ENCODE data around the gene POLD3.

GRCh38 chr11:74575999-74576398 is 16.4 kb upstream of the POLD3 start:
- TF ChIP-seq CTCF (conservative IDR thresholded peaks at IDR 0.05; ENCODE audit: low read depth, low read length) (no peak), EZH2phosphoT487 (IDR thresholded peaks at IDR 0.05; ENCODE audit: borderline replicate concordance, low read length) (no peak)

All from PC-3 (cell line).